Hippocampal formation (tissue), 2 donors: Measurements from ENCODE around the gene GEMIN5.
"Not testable (repeated sequence)": the region's sequence is repeated elsewhere in the genome, so short reads cannot be mapped to it uniquely, and the experiment has no call there.

Experiments used
- DNase-seq, 2 donors: peaks; one replicate each; lab custom pipeline; 2025; lab: John Stamatoyannopoulos, UW

GEMIN5 gene

GRCh38 chr5:154944716-154945115 lies 6.7 kb upstream of the GEMIN5 start:
- DNase-seq: no peak

GRCh38 chr5:154943527-154943926 lies 5.5 kb upstream of the GEMIN5 start:
- no peak for DNase-seq

GRCh38 chr5:154940772-154941620 lies 3.0 kb upstream of the GEMIN5 start, which contains the start of gene MRPL22:
MRPL22 (plus strand) TSS chr5:154941073; CDS start chr5:154941111, 38 bp downstream.
- peak; percentile 75 to 88 for DNase-seq

GRCh38 chr5:154940375-154940771 lies 2.4 kb upstream of the GEMIN5 start:
- DNase-seq: no peak

DNA sequence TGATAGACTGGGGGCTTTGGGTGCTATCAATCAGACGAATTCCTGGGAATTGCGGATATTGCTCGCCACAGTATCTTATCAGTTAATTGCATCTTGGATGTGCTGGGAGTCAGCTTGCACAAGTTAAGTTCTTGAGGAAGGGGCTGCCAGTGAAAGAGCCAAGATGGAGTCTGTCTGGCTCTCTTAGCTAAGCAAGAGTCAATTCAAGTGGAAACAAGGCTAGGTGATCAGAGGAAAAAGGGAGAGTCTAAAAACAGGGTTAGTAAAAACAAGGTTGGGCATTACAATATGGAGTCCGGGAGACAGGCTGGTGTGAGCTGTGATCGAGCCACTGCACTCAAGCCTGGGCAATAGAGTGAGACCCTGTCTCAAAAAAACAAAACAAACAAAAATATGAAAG lies 1.4 kb upstream of the GEMIN5 start:
- DNase-seq: not testable (repeated sequence)

- DNase-seq: no peak
These were observed 759 bp downstream of the GEMIN5 start for GRCh38 chr5:154937186-154937717.

- no peak for DNase-seq
These were observed 3.1 kb downstream of the GEMIN5 start for GRCh38 chr5:154934881-154935280.

DNA sequence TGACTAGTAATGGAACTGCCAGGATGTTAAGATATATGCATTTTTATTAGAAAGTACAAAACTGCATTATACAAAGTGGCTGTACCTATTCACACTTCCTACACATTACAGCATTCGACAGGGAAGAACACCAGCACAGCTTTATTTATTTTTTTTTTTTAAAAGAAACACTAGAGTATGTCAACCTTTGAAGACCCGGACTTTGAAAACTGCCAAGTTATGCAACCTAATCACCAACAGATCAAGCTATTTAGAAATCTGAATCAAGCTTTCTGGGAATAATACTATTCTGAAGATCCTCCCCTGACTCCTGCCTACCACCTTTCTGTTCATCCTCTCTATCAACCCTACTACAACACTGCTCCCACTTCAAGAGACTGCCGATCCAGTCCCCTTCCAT lies 4.5 kb downstream of the GEMIN5 start:
- no peak for DNase-seq

DNA sequence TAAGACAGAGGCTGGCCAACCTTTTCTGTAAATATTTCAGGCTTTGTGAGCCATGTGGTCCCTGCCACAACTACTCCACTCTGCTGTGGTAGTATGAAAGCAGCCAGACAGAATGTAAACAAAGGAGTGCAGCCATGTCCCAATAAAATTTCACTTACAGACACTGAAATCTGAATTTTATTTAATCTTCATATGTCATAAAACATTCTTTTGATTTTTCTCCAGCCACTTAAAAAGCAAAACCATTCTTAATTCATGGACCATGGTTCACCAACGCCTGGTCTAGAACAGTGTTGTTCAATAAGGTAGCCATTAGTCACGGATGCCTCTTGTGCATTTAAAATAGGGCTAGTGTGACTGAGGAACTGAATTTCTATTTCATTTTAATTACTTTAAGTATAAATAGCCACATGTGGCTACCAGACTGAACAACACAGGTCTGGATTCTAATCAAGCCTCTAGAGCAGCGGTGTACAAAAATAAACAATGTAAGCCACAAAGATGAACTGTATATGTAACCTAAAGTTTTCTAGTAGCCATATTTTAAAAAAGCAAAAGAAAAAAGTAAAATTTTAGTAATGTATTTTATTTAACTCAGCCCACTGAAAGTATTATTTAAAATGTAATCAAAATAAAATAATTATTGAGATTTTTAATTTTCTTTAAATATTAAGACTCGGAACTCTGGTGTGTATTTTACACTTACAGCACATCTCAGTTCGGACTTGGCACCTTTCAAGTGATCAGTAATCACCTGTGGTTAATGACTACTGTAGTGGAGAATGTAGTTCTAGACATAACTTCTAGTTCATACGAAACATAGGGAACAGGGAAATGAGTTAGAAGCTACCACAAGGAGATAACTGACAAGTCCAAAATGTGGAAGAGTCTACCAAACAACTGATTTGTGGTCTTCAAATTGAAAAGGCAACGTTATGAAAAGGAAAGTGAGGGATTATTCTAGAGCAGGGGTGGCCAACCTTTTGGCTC lies 14.3 kb downstream of the GEMIN5 start:
- DNase-seq: no peak

DNA sequence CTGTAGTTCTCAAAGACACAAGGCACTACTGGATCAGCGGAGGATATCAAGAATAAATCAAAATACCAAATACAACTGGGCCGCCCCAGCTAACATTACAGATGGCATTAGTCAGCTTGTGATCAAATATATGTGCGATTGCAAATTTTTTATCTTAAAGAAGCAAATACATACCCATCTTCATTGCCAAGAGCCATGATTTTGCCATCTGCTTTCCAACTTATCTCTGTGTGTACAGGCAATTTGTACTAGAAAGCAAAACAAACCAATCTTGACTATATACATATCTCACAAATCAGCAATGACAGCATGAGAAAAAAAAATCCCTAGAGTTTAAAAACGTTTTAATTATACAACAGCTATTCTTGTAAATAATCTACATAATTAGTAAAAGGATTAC lies 20.3 kb downstream of the GEMIN5 start:
- DNase-seq: no peak

- DNase-seq: no peak
These were observed 21.1 kb downstream of the GEMIN5 start for GRCh38 chr5:154916874-154917273.

- DNase-seq: not testable (repeated sequence)
These were observed 32.4 kb downstream of the GEMIN5 start for GRCh38 chr5:154905601-154906000.

DNA sequence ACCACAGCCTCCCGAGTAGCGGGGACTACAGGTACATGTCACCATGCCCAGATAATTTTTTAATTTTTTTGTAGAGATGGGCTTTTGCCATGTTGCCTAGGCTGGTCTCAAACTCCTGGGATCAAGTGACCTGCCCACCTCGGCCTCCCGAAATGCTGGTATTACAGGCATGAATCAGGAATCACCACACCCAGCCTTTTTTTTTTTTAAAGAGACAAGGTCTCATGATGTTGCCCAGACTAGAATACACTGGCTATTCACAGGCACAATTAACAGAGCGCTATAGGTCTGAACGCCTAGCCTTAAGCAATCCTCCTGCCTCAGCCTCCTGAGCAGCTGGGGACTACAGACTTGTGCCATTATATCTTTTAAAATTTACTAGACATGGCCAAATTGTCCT lies 36.1 kb downstream of the GEMIN5 start:
- DNase-seq: no peak

DNA sequence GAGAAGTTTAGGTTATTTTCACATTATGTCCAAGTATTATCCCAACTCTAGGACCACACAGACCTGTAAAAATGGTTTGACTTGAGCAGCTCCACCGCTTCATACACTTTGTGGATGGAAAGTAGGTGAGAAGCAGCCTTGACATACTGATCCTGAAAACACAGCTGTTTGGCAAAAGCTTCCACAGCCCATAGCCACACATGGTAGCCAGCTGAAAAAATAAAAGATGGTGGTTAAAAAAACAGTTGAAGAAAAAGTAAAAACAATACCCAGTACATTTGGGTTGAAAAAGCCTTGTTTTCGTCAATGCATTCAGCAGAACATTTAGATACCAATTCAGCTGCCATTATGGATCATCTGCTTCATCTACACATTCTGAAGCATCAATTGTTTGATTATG lies 36.7 kb downstream of the GEMIN5 start:
- no peak for DNase-seq

DNA sequence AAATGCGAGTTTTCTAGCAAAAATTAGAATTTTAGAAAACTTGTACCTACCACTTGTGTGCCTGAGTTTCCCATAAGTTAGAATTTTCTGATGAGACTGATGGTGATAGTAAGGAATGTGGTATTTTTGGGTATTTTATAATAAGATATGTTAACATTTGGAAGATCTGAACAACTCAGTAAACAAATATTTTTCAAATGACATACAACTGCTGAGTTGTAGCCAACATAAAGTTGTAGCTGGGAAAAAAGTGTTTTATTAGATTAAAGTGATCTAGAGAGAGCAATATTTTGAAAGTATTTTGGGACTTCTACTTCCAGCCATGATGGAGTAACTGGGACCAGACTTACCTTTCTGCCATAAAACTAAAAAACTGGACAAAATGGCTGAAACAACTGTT lies 37.9 kb downstream of the GEMIN5 start:
- DNase-seq: no peak

DNA sequence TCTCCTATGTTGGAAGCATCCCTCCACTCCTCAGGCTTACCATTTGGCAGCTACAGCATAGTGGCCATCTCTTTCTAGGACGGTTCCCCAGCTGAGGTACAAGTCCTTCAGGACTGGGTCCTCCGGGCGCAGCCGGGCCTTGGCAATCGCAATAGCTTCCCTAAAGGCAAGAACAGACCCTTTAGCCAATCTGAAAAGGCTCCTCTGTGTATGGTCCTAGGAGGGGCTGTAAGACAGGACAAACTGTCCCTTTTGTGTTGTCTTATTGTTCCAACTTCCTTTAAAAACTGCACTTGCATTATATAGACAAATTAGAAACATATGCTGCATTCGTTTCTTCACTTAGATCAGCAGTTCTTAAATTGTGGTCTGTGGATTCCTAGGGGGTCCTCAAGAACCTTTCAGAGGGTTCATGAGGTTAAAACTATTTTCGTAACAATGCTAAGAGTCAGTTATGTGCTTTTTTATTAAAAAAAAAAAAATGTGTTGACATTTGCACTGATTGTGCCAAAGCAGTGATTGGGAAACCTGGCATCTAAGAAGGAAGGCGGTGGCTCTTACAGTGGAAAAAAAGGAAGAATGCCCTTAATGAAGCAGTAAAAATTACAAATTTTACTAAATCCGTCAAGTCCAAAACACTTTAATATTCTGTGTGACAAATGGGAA lies 38.7 kb downstream of the GEMIN5 start:
- no peak for DNase-seq

DNA sequence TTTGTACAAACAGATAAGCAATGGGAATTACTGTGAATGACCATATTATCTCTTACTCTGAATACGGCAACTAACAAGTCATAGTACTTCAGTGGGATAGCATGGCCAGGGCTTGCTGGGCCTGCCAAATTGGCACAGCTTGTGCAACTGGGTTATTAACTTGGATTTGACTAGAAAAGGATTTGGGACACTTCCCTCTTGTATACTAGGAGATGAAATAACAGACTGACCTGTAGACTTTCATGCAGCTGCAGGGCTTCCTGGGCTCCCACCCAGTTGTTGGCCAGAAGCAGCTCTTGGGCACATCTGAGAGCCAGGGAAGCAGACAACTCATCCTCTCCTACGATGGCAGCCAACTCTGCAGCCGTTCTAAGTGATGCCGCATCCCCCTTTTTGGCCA lies 39.8 kb downstream of the GEMIN5 start:
- no peak for DNase-seq

- DNase-seq: no peak
These were observed 41.3 kb downstream of the GEMIN5 start for GRCh38 chr5:154896562-154897165.

GRCh38 chr5:154895606-154896561 lies 42.1 kb downstream of the GEMIN5 start:
- no peak for DNase-seq

DNA sequence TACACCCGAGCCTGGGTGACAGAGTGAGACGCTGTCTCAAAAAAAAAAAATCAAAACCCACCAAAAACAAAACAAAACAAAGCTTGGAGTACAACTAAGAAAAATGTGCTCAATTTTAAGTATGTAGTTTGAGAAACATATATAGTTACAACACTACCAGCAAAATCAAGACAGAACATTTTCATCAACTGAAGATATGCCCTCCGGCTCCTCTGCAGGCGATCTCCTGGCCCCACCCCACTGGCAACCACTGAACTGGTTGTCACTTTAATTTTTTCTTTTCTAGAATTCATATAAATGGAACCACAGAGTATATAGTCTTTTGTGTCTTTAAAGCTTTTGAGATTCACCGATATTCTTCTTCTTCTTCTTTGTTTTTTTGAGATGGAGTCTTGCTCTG lies 44.6 kb downstream of the GEMIN5 start:
- DNase-seq: no peak
